T-helper 1 cell (primary cell): Measurements from ENCODE around the gene RERE.

Source experiments
- DNase-seq, 5 donors: peaks; one replicate each; pipeline ENCODE4 v3.0.0-alpha.2; 2012 to 2020

RERE gene

DNA sequence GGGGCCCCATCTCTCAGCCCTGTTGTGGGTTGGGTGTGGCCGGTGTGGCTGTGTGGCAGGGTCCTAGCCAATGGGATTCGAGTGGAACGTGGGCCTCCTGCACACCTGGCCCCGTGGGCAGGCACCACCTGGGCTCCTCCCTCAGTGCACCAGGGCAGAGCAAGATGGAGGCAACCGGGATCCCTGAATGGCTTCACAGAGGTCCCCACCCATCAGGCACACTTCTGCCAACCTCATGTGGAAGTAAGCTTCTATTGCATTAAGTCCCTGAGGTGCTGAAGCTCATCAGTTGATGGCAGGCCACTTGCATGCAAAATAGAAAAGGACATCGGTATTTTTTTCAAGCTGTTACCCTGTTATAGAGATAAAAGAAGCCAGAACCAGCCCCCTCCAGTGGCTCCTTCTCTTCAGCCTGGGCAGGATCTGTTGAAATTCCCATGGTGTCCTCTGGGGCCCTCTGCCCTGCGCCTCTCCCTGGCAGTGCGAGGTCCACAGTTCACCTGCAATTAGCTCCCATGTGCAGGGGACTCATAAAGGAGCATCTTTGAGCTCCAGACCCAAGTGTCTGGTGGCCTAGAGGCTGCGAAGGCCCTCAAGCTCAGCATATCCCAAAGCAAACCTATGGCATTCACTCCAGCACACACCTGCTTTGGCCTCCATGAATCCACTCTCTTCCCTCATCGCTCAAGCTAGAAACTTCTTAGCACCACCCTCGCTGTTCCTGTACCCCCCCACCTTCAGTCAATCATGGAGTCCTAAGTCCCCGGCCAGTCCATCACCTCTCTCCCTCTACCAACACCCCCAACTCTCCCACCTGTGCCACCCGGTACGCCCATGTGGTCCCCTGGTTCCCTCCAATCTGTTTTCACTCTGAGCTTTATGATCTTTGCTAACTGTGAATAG, 501.6 kb downstream of the RERE start:
- DNase-seq = no peak

DNA sequence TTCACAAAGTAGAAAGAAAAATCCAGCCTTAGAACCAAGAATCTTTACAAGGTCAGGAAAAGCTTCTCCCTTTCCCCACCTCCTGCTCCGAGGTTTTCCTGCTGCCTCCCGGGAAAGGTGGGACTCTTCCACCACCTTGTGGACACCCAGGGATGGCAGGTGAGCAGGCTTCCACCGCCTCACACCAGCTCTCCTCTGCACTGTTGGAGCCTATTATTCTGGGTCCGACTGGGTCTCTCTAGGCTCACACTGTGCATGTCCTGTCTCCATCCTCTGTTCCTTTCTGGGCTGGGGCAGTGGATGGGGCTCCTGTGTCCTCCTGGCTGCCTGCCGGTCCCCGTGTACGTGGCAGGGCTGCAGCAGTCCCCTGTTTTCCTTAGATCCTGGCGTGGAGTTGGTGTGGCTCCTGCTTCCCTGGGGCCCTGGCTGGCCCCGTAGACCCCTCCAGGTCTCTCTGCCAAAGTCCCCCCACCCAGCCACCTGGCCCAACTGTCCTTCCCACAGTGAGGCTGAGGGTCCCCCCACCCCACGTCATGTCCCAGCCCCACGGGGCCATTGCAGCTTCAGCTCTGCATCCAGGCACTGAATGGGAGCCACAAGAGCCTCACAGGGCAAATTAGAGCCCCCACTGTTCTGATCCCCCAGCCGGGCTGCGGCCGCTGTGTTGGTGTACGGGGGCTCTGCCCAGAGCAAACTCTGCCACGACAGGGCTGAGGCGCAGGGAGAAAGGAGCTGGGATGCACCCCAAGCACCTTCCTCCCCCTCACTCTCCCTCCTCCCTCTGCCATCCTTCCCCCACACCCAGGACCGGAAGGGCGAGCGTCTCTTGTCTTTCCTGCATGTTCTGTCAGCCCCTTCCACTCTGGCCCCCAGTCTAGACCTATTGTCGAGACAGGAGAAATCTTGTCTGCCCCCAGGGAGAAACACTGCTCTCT, 502.8 kb downstream of the RERE start:
- DNase-seq = peak in 4 of 5 donors; percentile 23 to 43 (median 32)

DNA sequence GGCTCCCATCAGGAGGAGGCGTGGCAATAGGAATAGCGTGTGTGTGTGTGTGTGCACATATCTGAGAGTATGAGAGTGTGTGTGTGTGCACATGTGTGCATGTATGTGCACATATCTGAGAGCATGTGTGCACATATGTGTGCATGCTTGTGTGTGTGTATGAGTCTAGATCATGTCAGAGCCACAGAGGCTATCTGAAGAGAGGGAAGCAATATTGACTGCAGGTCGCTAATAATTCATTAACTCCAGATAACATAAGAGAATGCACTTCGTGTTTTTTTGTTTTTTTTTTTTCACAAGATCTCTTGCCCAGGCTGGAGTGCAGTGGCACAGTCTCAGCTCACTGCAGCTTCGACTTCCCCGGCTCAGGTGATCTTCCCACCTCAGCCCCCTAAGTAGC, 504.2 kb downstream of the RERE start:
- DNase-seq = no peak

DNA sequence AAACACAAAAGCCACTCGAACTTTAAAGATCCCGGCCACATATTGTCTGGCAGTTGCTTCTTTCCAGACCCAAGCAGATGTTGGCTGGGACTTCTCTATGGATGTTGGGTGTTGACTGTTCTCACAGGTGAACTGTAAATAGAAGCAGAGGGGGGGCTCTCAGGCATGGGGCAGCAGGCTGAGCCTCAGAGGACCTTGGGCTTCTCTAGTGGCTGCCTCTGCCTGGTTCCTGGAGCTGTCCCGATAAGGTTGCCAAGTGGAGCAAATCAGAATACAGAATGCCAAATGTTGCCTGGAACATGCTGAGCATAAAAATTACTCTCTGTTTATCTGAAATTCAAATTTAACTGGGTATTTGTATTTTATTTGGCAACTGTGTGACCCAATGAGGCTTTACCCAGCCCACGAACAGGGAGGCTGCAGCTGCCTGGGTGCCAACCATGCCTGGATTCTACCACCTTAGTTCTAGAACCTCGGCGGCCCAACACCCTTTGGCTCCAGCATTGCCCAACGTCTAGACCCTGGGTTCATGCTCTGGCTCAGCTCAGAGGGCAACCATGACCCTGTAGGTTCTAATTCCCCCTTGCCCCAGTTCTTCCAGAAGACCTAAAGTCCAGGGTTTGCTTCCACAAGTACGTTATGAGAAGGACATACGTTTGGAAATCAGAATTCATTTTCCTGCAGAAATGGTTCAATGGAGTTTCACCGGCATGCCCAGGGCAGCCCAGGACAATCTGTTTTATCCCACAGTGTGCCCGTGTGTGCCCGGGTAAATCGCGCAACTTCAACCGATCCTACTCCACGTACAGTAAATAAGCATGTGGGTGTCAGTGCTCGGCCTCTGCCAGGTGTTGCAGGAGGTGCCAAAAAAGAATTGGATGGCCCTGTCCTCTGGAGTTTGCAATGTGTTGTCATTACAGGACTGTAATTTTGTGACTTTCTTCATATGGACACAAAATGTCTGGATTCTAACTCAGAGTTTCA, 504.9 kb downstream of the RERE start:
- no peak for DNase-seq

DNA sequence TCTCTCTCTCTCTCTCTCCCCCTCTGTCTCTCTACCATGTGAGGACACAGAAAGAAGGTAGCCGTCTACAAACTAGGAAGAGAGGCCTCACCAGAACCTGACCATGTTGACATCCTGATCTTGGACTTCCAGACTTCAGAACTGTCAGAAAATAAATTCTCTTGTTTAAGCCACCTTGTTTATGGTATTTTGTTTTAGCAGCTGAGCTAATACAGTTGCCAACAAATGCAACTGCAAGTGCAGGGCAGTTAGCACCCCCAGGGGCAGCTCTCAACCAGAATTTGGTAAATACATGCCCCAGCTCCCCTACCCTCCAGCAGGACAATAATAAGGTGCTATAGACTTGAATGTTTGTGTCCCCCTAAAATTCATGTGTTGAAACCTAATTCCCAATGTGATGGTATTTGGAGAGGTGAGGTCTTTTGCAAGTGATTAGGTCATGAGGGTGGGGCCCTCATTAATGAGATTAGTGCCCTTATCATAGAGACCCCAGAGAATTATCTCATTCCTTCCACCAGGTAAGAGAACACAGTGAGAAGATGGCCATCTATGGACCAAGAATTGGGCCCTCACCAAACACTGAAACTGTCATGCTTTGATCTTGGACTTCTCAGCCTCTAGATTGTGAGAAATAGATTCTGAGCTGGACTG, 506.2 kb downstream of the RERE start:
- no peak for DNase-seq

DNA sequence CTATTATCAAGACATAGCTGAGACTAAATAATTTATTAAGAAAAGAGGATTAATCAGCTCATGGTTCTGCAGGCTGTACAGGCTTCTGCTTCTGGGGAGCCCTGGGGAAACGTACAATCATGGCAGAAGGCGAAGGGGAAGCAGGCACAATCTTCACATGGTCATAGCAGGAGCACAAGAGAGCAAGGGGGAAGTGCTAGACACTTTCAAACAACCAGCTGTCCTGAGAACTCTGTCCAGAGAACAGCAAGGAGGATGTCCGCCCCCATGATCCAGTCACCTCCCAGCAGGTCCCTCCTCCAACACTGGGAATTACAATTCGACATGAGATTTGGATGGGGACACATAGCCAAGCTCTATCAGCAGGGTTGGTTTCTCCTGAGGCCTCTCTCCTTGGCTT, 509.8 kb downstream of the RERE start:
- no peak for DNase-seq

DNA sequence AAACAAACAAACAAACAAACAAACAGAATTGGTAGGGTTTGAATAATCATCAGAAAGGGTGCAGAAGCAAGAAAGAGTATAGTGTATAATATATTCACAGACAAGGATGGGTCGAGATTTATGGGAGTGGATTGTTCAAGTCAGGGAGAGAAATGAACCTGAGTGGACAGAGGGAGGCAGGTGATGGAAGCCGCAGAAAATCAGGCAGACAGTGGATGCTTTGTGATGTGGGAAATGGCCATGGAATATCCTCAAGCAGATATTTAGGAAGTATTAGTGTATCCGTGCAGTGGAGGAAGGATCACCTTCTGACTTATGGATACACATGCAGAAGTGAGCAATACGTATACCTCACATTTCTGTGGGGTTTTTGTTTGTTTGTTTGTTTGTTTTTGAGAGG, 513.6 kb downstream of the RERE start:
- DNase-seq = no peak

DNA sequence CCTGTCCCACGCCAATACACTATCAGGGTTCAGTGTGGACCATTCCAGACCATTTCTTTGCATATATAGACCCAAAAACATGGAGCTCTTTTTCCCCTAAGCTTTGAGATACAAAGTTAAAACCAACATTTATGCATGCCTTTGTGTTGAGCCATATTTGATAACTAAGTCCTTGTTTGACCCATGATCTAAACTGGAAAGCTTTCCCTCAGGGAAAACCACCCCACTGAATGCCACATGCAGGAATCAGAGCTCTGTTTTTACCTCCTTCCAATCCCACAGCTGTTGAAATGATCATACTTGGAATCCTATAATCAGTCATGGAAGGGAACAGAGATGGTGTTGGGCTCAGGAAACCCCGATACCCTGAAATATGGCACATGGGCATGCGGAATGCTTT, 514.3 kb downstream of the RERE start:
- no peak for DNase-seq
